PFSK-1 (cell line): ENCODE results near the gene MAP3K19.

Experiments
- FOXP2 ChIP-seq: optimal IDR thresholded peaks from 2 replicates; pipeline ENCODE3; 2011; ENCODE audit warnings: borderline replicate concordance, control low read depth, inconsistent platforms; ENCODE audit not compliant: insufficient read depth; ENCODE audit errors: extremely low read length, extremely low read depth
- POLR2AphosphoS5 ChIP-seq: IDR thresholded peaks from 2 replicates; pipeline ENCODE4 v1.6.1; 2012; ENCODE audit warnings: low read depth, mild to moderate bottlenecking, control low read depth, low read length, moderate library complexity
- SIN3A ChIP-seq: IDR thresholded peaks from 2 replicates; pipeline ENCODE4 v1.6.1; 2012; ENCODE audit warnings: mild to moderate bottlenecking, low read length, moderate library complexity, borderline replicate concordance; ENCODE audit not compliant: insufficient read depth
- TAF1 ChIP-seq: IDR thresholded peaks from 2 replicates; pipeline ENCODE4 v1.6.1; 2012; ENCODE audit warnings: low read length, control low read depth, borderline replicate concordance; ENCODE audit not compliant: insufficient read depth
- TF ChIP-seq, protein P1 (sequence below), 2 experiments: IDR thresholded peaks; 2 replicates each; pipeline versions ENCODE4 v1.6.1 to v1.8.0; 2011 to 2012; ENCODE audit warnings: low read depth in 2 of 2, low read length in 2 of 2, control low read depth in 1 of 2, inconsistent platforms in 1 of 2, mild to moderate bottlenecking in 1 of 2, moderate library complexity in 1 of 2; ENCODE audit not compliant: insufficient read depth in 1 of 2

MAP3K19 gene

DNA sequence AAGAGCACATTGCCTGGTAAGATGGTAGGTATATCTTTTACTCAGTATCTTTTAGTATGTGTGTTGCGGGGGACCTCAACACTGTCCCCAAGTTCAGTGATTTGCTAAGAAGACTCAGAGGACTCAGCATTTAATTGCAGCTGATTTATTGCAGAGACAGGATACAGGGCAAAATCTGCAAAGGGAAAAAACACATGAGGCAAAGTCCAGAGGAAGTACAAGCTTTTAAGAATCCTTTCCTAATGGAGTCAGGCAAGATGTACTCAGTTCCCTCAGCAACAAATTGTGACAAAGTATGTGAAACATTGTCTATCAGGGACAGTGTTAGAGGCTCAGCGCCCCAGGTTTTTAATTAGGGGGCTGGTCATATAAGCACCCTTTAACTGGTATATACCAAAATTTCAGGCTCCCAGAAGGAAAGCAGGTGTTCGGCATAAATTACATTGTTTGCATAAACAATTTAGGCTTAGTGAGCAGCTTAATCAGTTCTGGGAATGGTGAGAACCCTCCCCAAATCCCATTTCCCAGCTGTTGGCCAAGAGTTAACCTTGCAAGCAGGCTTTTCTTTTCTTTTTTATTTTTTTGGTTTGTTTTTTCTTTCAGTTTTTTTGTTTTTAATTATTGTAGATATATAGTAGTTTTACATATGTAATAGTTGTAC lies 46.6 kb upstream of the MAP3K19 start:
- TF ChIP-seq SIN3A (no peak), FOXP2 (no peak), TAF1 (no peak), POLR2AphosphoS5 (no peak)
- TF ChIP-seq, protein P1, sequence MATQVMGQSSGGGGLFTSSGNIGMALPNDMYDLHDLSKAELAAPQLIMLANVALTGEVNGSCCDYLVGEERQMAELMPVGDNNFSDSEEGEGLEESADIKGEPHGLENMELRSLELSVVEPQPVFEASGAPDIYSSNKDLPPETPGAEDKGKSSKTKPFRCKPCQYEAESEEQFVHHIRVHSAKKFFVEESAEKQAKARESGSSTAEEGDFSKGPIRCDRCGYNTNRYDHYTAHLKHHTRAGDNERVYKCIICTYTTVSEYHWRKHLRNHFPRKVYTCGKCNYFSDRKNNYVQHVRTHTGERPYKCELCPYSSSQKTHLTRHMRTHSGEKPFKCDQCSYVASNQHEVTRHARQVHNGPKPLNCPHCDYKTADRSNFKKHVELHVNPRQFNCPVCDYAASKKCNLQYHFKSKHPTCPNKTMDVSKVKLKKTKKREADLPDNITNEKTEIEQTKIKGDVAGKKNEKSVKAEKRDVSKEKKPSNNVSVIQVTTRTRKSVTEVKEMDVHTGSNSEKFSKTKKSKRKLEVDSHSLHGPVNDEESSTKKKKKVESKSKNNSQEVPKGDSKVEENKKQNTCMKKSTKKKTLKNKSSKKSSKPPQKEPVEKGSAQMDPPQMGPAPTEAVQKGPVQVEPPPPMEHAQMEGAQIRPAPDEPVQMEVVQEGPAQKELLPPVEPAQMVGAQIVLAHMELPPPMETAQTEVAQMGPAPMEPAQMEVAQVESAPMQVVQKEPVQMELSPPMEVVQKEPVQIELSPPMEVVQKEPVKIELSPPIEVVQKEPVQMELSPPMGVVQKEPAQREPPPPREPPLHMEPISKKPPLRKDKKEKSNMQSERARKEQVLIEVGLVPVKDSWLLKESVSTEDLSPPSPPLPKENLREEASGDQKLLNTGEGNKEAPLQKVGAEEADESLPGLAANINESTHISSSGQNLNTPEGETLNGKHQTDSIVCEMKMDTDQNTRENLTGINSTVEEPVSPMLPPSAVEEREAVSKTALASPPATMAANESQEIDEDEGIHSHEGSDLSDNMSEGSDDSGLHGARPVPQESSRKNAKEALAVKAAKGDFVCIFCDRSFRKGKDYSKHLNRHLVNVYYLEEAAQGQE (IDR thresholded peaks at IDR 0.05; ENCODE audit: insufficient read depth in 1 of 2, low read depth in 2 of 2, low read length in 2 of 2), result no peak

GRCh38 chr2:135093193-135093592 lies 45.9 kb upstream of the MAP3K19 start:
- TF ChIP-seq POLR2AphosphoS5 (no peak), FOXP2 (no peak), SIN3A (no peak), TAF1 (no peak)
- TF ChIP-seq, protein P1 (IDR thresholded peaks at IDR 0.05; ENCODE audit: insufficient read depth in 1 of 2, low read depth in 2 of 2, low read length in 2 of 2), result no peak

GRCh38 chr2:135091681-135092080 lies 44.4 kb upstream of the MAP3K19 start:
- TF ChIP-seq FOXP2 (no peak), TAF1 (no peak), POLR2AphosphoS5 (no peak), SIN3A (no peak)
- TF ChIP-seq, protein P1 (IDR thresholded peaks at IDR 0.05; ENCODE audit: insufficient read depth in 1 of 2, low read depth in 2 of 2, low read length in 2 of 2), result no peak

GRCh38 chr2:135086222-135086621 lies 39.0 kb upstream of the MAP3K19 start:
- TF ChIP-seq TAF1 (no peak), POLR2AphosphoS5 (no peak), SIN3A (no peak), FOXP2 (no peak)
- TF ChIP-seq, protein P1 (IDR thresholded peaks at IDR 0.05; ENCODE audit: insufficient read depth in 1 of 2, low read depth in 2 of 2, low read length in 2 of 2), result no peak

DNA sequence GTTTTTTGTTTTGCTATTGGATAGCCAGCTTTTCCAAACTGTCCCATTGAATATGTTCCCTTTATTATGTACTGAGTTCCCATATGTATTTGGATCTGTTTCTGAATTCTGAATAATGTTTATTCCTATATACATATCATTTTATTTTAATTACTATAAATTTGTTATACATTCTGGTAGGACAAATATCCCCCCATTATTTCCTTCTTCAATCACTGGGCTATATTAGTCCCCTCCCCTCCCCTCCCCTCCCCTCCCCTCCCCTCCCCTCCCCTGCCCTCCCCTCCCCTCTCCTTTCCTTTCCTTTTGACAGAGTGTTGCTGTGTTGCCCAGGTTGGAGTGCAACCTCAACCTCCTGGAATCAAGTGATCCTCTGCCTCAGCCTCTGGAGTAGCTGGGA lies 31.2 kb upstream of the MAP3K19 start:
- no peak for TF ChIP-seq TAF1
